ENCODE results near the gene PHLDB1.

DNA sequence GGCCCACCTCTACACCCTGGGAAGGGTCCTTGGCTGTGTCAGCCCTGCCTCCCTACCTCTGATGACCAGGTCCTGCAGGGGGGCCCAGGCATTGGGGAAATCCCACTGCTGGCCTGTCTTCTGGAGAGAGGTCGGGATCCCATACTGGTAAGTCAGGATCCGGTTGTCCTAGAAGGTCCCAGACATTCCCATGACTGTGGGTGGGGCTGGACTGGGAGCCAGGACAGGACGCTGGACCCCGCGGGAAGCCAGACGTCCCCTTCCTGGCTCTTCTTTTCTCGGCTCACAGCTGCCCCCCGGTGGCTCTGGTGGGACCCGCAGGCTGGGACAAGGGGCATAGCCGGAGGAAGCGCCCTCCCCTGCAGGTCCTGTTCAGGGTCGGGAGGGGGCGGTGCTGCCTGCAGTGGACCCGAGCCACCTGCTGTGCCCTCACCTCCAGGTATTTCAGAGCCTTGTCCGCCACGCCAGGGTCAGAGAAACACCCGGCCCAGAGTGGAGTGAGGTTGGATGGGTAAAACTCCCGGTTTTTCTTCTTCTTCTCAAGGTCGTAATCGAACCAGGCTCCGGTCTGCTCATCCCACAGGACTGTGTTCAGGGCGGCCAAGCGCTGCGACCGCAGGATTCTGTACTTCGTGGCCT, 52.0 kb downstream of the PHLDB1 start:
- TF ChIP-seq YY1 (IDR thresholded peaks at IDR 0.05; ENCODE audit: extremely low read depth, insufficient replicate concordance, low read depth, low read length) (peak; percentile 43), EZH2 (IDR thresholded peaks at IDR 0.05) (no peak), CEBPB (IDR thresholded peaks at IDR 0.05; ENCODE audit: low read depth) (no peak), POLR2AphosphoS5 (IDR thresholded peaks at IDR 0.05; ENCODE audit: low read depth, low read length) (peak; percentile 28; the same call in 1 of the 2 replicates), RAD21 (IDR thresholded peaks at IDR 0.05; ENCODE audit: low read depth) (peak; percentile 96)
- TF ChIP-seq, protein P1, sequence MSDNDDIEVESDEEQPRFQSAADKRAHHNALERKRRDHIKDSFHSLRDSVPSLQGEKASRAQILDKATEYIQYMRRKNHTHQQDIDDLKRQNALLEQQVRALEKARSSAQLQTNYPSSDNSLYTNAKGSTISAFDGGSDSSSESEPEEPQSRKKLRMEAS (IDR thresholded peaks at IDR 0.05) = no peak
- TF ChIP-seq, protein P2, sequence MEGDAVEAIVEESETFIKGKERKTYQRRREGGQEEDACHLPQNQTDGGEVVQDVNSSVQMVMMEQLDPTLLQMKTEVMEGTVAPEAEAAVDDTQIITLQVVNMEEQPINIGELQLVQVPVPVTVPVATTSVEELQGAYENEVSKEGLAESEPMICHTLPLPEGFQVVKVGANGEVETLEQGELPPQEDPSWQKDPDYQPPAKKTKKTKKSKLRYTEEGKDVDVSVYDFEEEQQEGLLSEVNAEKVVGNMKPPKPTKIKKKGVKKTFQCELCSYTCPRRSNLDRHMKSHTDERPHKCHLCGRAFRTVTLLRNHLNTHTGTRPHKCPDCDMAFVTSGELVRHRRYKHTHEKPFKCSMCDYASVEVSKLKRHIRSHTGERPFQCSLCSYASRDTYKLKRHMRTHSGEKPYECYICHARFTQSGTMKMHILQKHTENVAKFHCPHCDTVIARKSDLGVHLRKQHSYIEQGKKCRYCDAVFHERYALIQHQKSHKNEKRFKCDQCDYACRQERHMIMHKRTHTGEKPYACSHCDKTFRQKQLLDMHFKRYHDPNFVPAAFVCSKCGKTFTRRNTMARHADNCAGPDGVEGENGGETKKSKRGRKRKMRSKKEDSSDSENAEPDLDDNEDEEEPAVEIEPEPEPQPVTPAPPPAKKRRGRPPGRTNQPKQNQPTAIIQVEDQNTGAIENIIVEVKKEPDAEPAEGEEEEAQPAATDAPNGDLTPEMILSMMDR (IDR thresholded peaks at IDR 0.05 in 2 of 3, conservative IDR thresholded peaks at IDR 0.05 in 1 of 3; ENCODE audit: borderline replicate concordance in 1 of 3, insufficient read depth in 1 of 3, low read depth in 2 of 3, low read length in 2 of 3) = peak; percentile 97 to 99 (median 98)
- TF ChIP-seq, protein P3, sequence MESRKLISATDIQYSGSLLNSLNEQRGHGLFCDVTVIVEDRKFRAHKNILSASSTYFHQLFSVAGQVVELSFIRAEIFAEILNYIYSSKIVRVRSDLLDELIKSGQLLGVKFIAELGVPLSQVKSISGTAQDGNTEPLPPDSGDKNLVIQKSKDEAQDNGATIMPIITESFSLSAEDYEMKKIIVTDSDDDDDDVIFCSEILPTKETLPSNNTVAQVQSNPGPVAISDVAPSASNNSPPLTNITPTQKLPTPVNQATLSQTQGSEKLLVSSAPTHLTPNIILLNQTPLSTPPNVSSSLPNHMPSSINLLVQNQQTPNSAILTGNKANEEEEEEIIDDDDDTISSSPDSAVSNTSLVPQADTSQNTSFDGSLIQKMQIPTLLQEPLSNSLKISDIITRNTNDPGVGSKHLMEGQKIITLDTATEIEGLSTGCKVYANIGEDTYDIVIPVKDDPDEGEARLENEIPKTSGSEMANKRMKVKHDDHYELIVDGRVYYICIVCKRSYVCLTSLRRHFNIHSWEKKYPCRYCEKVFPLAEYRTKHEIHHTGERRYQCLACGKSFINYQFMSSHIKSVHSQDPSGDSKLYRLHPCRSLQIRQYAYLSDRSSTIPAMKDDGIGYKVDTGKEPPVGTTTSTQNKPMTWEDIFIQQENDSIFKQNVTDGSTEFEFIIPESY (IDR thresholded peaks at IDR 0.05; ENCODE audit: extremely low read depth, insufficient replicate concordance, low read length) = peak; percentile 8

Measured in HCT116 (cell line).